GM11168 (cell line): Measurements from ENCODE around the gene JUP.

Experiments
- in situ Hi-C: fragments of 300-500 bp; cut with MboI; formaldehyde crosslinking; loops from one replicate; pipeline ENCODE4 v1.12.0; 2022; ENCODE audit warnings: low sequenced_read_pairs; ENCODE audit not compliant: unreplicated experiment

The JUP gene

DNA sequence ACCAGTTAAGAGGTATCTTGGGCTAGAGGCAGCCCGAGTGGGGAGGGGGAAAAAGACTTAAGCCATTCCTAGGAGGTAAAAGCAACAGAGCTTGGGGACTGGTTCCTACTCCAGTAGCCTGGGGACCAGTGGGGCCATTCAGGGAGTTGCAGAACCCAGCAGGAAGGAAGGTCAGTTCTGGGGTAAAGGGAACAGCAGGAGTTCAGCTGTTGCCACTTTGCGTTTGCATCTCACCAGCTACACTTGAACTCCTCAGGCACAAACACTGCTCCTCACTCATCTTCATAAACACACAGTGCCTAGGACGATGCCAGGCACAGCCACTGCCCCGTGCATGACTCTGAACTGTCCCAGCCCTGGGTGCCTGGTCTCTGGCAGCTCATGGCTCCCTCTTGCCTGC is 56.0 kb downstream of the JUP start:
- in situ Hi-C loops = no loop called here

DNA sequence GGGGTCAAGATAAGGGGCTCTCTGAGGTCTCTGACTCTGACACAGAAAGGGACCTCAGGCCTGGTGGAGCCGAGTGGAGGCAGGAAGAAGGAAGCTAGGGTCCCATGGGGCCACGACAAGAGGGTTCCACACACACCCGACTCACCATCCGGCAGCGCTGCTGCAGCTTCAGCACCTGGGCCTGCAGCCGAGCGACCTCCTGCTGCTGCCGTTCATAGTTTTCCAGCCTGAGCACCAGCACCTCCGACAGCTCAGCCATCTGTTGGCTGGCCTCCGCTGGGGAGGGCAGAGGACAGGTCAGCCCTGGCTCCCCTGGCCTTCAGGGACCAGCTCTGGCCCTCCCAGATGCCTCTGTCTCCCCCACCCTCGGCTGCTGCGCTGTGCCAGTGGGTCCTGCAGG is 58.5 kb downstream of the JUP start:
- in situ Hi-C loops = no loop called here

- in situ Hi-C loops = no loop called here
Measured at GRCh38 chr17:41725134-41725533, 61.4 kb downstream of the JUP start.

GRCh38 chr17:41724476-41725050 is 61.9 kb downstream of the JUP start:
- in situ Hi-C loops = no loop called here

DNA sequence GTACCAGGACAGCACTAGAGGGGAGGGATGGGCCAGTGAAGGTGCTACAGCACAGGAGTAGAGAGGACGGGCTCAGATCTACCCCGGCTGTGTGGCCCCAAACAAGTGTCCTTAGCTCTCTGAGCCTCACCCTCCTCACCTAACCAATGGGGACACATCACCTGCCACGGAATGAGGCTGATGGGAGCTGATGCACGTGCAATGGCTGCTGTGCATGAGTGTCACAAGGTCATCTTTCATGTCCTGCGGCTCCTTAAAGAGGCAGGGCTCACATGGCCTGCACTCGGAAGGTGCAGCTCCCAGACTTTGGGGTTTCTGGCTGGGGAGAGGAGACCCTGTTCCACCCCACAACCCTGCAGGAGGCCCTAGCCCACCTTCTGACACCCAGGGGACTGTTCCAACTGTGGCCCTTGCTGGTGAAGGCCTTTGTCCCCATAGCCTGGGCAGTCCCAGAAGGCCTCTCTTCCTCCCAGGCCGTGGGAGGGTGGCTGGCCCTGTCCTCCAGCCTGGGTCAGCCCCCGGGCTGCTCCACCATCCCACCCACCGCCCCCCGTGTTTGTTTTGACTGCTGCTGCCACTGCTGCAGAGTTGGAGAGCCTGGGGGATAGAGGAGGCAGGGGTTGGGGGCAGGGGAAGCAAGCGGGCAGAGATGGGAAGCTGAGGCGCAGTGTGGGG is 62.6 kb downstream of the JUP start:
- in situ Hi-C loops = no loop called here

- in situ Hi-C loops = no loop called here
Measured at GRCh38 chr17:41722231-41722630, 64.3 kb downstream of the JUP start.

GRCh38 chr17:41718287-41718645 is 68.2 kb downstream of the JUP start:
- in situ Hi-C loops = no loop called here

- in situ Hi-C loops = no loop called here
Measured at GRCh38 chr17:41717408-41718286, 68.9 kb downstream of the JUP start.

GRCh38 chr17:41711669-41712400 is 74.7 kb downstream of the JUP start, which contains the start of gene GAST:
Gene GAST (plus strand): TSS chr17:41712331. CDS start chr17:41715437, 3,106 bp downstream.
- in situ Hi-C loops = no loop called here

DNA sequence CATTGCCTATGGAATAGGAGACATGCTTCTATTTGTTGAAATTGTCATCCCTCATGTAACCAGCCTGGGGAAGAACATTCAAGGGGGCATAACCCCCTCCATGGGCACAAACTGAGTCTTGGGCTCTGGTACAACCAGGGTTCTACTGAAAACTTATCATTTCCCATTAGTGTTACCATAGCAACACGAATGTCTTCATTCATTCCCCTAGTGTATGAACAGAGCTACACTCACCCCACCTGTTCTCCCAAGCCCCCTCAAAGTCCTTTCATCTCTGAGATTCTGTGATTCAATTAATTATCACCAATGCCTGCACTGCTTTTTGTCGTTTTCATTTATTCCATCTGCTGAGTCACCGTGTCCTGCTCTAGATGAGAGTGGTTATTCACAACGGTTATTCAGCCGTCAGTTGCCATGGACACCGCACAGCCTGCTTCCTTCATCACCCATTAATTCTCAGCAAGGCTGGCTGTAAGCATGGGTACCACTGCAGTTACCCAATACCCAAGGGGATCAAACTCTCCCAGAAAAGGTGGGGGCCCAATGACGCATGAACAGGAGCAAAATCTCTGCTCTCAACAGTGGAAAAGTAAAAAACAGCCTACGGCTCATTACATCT is 75.9 kb downstream of the JUP start:
- in situ Hi-C loops = no loop called here

- in situ Hi-C loops = no loop called here
Measured at GRCh38 chr17:41707803-41708669, 78.5 kb downstream of the JUP start.

- in situ Hi-C loops = no loop called here
Measured at GRCh38 chr17:41705271-41705991, 81.1 kb downstream of the JUP start.
